Activated CD4-positive, alpha-beta T cell treated with anti-CD3 and anti-CD28 coated beads, Interleukin-2, amount 10 ng/mL, durations not matched to agents 7 days and 5 days (primary cell): Measurements from ENCODE around the gene CCDC159. TPM values are rescaled to one million over a fixed set of nuclear protein-coding genes. Genes with fewer than 3 reads are reported as not detected.

Source experiments
- CTCF ChIA-PET: fragments of 350-600 bp; sonication (Branson Sonifier 250); formaldehyde crosslinking; loops from one replicate; lab custom pipeline; 2021; ENCODE audit warnings: antibody characterized with exemption; lab: Charles Lee
- POLR2A ChIA-PET: fragments of 350-600 bp; sonication (Branson Sonifier 250); formaldehyde crosslinking; loops from one replicate; lab custom pipeline; 2021; ENCODE audit warnings: antibody characterized with exemption; lab: Charles Lee
- DNase-seq: peaks from one replicate; pipeline ENCODE4 v3.0.0-alpha.2; 2020
- H3K27ac Mint-ChIP-seq: one replicate; pipeline ENCODE4 v1.8.0; 2021; ENCODE audit warnings: mild to moderate bottlenecking, moderate library complexity, mixed read lengths
- H3K27me3 Mint-ChIP-seq: one replicate; pipeline ENCODE4 v1.8.0; 2021; ENCODE audit warnings: mixed read lengths
- H3K36me3 Mint-ChIP-seq: one replicate; pipeline ENCODE4 v1.8.0; 2021; ENCODE audit warnings: low read depth, mixed read lengths
- H3K4me1 Mint-ChIP-seq: one replicate; pipeline ENCODE4 v1.8.0; 2021; ENCODE audit warnings: mixed read lengths
- H3K4me3 Mint-ChIP-seq: one replicate; pipeline ENCODE4 v1.8.0; 2021; ENCODE audit warnings: mild to moderate bottlenecking, moderate library complexity, mixed read lengths
- H3K9me3 Mint-ChIP-seq: one replicate; pipeline ENCODE4 v1.8.0; 2021; ENCODE audit warnings: mixed read lengths
- total RNA-seq, 2 experiments: library from RNA; stranded (reverse); gene quantifications; one replicate each; pipeline ENCODE4 v1.2.3, GENCODE V29; 2021

Gene CCDC159
- total RNA-seq, 2 experiments from 2014 or later = 18.0 to 20.5 TPM

GRCh38 chr19:11387162-11388034 is 41.1 kb downstream of the CCDC159 start:
- no peak overlapping the region for H3K27ac Mint-ChIP-seq
- no peaks in the 10 kb centered on the region for H3K9me3 Mint-ChIP-seq
- no peak for DNase-seq
- no peaks in the 10 kb centered on the region for H3K36me3 Mint-ChIP-seq
- H3K4me1 Mint-ChIP-seq = peaks cover 13% of the 10 kb centered on the region
- peaks cover 20% of the 10 kb centered on the region for H3K27me3 Mint-ChIP-seq
- ChIA-PET CTCF (interaction anchor here (0.8 to 1.3 kb wide), 2 partner anchors 10 to 20 kb away, joined by 3 read pairs; no protein-coding TSS in a partner anchor), POLR2A (no interaction called here)
- H3K4me3 Mint-ChIP-seq = no peak overlapping the region

- ChIA-PET POLR2A (interaction anchor here (0.6 kb wide), 1 partner anchor 15 kb away, joined by 3 read pairs; no protein-coding TSS in a partner anchor), CTCF (interaction anchor here (0.9 to 2.4 kb wide), 5 partner anchors 9 to 92 kb away, joined by 3 to 7 read pairs (median 4); no protein-coding TSS in a partner anchor)
- Mint-ChIP-seq H3K4me1 (peaks cover 13% of the 10 kb centered on the region), H3K27me3 (peaks cover 6% of the 10 kb centered on the region), H3K27ac (no peak overlapping the region), H3K36me3 (no peaks in the 10 kb centered on the region), H3K9me3 (no peaks in the 10 kb centered on the region), H3K4me3 (no peak overlapping the region)
- DNase-seq = no peak
These were observed 44.0 kb downstream of the CCDC159 start for GRCh38 chr19:11390359-11390758.

- Mint-ChIP-seq H3K4me3 (no peak overlapping the region), H3K36me3 (no peaks in the 10 kb centered on the region), H3K4me1 (peaks cover 13% of the 10 kb centered on the region), H3K27me3 (peaks cover 7% of the 10 kb centered on the region), H3K9me3 (no peaks in the 10 kb centered on the region), H3K27ac (no peak overlapping the region)
- CTCF ChIA-PET = interaction anchor here (0.6 to 2.4 kb wide), 6 partner anchors 8 to 92 kb away, joined by 3 to 7 read pairs (median 4); no protein-coding TSS in a partner anchor
- POLR2A ChIA-PET = no interaction called here
- DNase-seq = no peak
These were observed 44.8 kb downstream of the CCDC159 start for GRCh38 chr19:11390933-11391680.

- H3K36me3 Mint-ChIP-seq = no peaks in the 10 kb centered on the region
- H3K4me1 Mint-ChIP-seq = peaks cover 6% of the 10 kb centered on the region
- no peak overlapping the region for H3K27ac Mint-ChIP-seq
- POLR2A ChIA-PET = no interaction called here
- H3K27me3 Mint-ChIP-seq = peaks cover 5% of the 10 kb centered on the region
- H3K4me3 Mint-ChIP-seq = no peak overlapping the region
- CTCF ChIA-PET = interaction anchor here (1.3 kb wide), 1 partner anchor 9 kb away, joined by 3 read pairs; no protein-coding TSS in a partner anchor
- no peak for DNase-seq
- H3K9me3 Mint-ChIP-seq = no peaks in the 10 kb centered on the region
These were observed 50.8 kb downstream of the CCDC159 start for GRCh38 chr19:11397089-11397610.

GRCh38 chr19:11399667-11400066 is 53.3 kb downstream of the CCDC159 start:
- ChIA-PET CTCF (interaction anchor here (1.2 to 1.7 kb wide), 2 partner anchors 9 to 18 kb away, joined by 5 to 9 read pairs; no protein-coding TSS in a partner anchor), POLR2A (no interaction called here)
- Mint-ChIP-seq H3K9me3 (no peaks in the 10 kb centered on the region), H3K4me1 (no peaks in the 10 kb centered on the region), H3K27ac (peak overlapping the region; percentile 9), H3K36me3 (no peaks in the 10 kb centered on the region), H3K27me3 (peaks cover 5% of the 10 kb centered on the region), H3K4me3 (no peak overlapping the region)
- no peak for DNase-seq

- no peaks in the 10 kb centered on the region for H3K27me3 Mint-ChIP-seq
- ChIA-PET CTCF (interaction anchor here (0.6 to 2.6 kb wide), 2 partner anchors 20 to 122 kb away, joined by 3 to 7 read pairs; no protein-coding TSS in a partner anchor), POLR2A (interaction anchor here (0.6 kb wide), 1 partner anchor 19 kb away, joined by 3 read pairs; no protein-coding TSS in a partner anchor)
- H3K4me1 Mint-ChIP-seq = no peaks in the 10 kb centered on the region
- no peaks in the 10 kb centered on the region for H3K9me3 Mint-ChIP-seq
- H3K4me3 Mint-ChIP-seq = no peak overlapping the region
- H3K36me3 Mint-ChIP-seq = no peaks in the 10 kb centered on the region
- DNase-seq = no peak
- H3K27ac Mint-ChIP-seq = no peak overlapping the region
These were observed 54.5 kb downstream of the CCDC159 start for GRCh38 chr19:11400798-11401197.

- Mint-ChIP-seq H3K27ac (no peak overlapping the region), H3K27me3 (no peaks in the 10 kb centered on the region), H3K4me1 (no peaks in the 10 kb centered on the region), H3K9me3 (no peaks in the 10 kb centered on the region), H3K36me3 (no peaks in the 10 kb centered on the region), H3K4me3 (no peak overlapping the region)
- CTCF ChIA-PET = interaction anchor here (0.5 to 2.6 kb wide), 3 partner anchors 16 to 30 kb away, joined by 3 to 7 read pairs (median 4); no protein-coding TSS in a partner anchor
- DNase-seq = no peak
- POLR2A ChIA-PET = no interaction called here
These were observed 55.7 kb downstream of the CCDC159 start for GRCh38 chr19:11401808-11402543.

Other genes starting within 250 kb of the CCDC159 start
- gene SPC24, start 190.7 kb upstream of the CCDC159 start, total RNA-seq = 10 to 100 TPM; 80.4 to 97.3 TPM
- gene KANK2, start 149.0 kb upstream of the CCDC159 start, total RNA-seq = 1 to 10 TPM; 2.0 to 2.6 TPM
- gene ANGPTL8, start 106.9 kb upstream of the CCDC159 start, total RNA-seq = not detected
- gene DOCK6, start 84.0 kb upstream of the CCDC159 start, total RNA-seq = not detected
- gene TSPAN16, start 50.4 kb upstream of the CCDC159 start, total RNA-seq = not detected
- gene RAB3D, start 6.9 kb upstream of the CCDC159 start, total RNA-seq = 1 to 10 TPM; 3.2 to 3.6 TPM
- gene TMEM205, start 251 bp upstream of the CCDC159 start, total RNA-seq = 10 to 100 TPM; 25.9 to 26.7 TPM
- gene PLPPR2, start 8.9 kb downstream of the CCDC159 start, total RNA-seq = 1 to 10 TPM; 1.3 to 1.9 TPM
- gene SWSAP1, start 28.1 kb downstream of the CCDC159 start, total RNA-seq = 1 to 10 TPM; 2.9 to 3.5 TPM
- gene EPOR, start 37.8 kb downstream of the CCDC159 start, total RNA-seq = 1 to 10 TPM; 5.4 to 5.8 TPM
- gene RGL3, start 72.8 kb downstream of the CCDC159 start, total RNA-seq = not detected
- gene ODAD3, start 88.6 kb downstream of the CCDC159 start, total RNA-seq = not detected
- 100 to 1,000 TPM; 321 to 338 TPM for gene PRKCSH, start 89.1 kb downstream of the CCDC159 start, total RNA-seq
- under 1 TPM in 1 of 2 experiments, not detected in 1; 0.50 TPM for gene ELAVL3, start 134.5 kb downstream of the CCDC159 start, total RNA-seq
- 10 to 100 TPM; 21.4 to 24.4 TPM for gene ZNF653, start 159.3 kb downstream of the CCDC159 start, total RNA-seq
- 10 to 100 TPM; 21.6 to 28.8 TPM for gene ECSIT, start 182.6 kb downstream of the CCDC159 start, total RNA-seq
- gene CNN1, start 192.3 kb downstream of the CCDC159 start, total RNA-seq = not detected
- gene ELOF1, start 212.7 kb downstream of the CCDC159 start, total RNA-seq = 10 to 100 TPM; 52.2 to 53.9 TPM
- 10 to 100 TPM; 27.5 to 33.9 TPM for gene ACP5, start 231.1 kb downstream of the CCDC159 start, total RNA-seq